Hematopoietic multipotent progenitor cell (in vitro differentiated cells): ENCODE measurements around the gene TCP11L1. TPM values are rescaled to one million over a fixed set of nuclear protein-coding genes. Genes with fewer than 3 reads are reported as not detected.

Source experiments
- DNase-seq, 3 donors: peaks; one replicate each; pipeline ENCODE4 v3.0.0-alpha.2; 2011 to 2015; ENCODE audit warnings: low read depth in 2 of 3, low spot score in 2 of 3
- total RNA-seq: library from RNA; depleted of rRNA; stranded (reverse); fragments of >200 nt; gene quantifications from one replicate; pipeline ENCODE4 v1.2.3, GENCODE V29; 2012

The TCP11L1 gene
- total RNA-seq = 21.0 TPM

- peak; percentile 68 to 91 (median 87) for DNase-seq
These were observed at the start of gene TCP11L1 for GRCh38 chr11:33039274-33040032. TSS of gene TCP11L1 (plus strand) at chr11:33039572. CDS start at chr11:33043774, 4,202 bp downstream.

- no peak for DNase-seq
These were observed 48.9 kb upstream of the TCP11L1 start for GRCh38 chr11:32990481-32990880.

- DNase-seq = no peak
These were observed 47.9 kb upstream of the TCP11L1 start for GRCh38 chr11:32991427-32991826.

- DNase-seq = no peak
These were observed 47.5 kb upstream of the TCP11L1 start for GRCh38 chr11:32991898-32992297.

- DNase-seq = no peak
These were observed 39.2 kb upstream of the TCP11L1 start for GRCh38 chr11:33000181-33000580.

GRCh38 chr11:33001281-33001680 lies 38.1 kb upstream of the TCP11L1 start:
- DNase-seq = no peak

- DNase-seq = no peak
These were observed 37.4 kb upstream of the TCP11L1 start for GRCh38 chr11:33001751-33002542.

- no peak for DNase-seq
These were observed 34.2 kb upstream of the TCP11L1 start for GRCh38 chr11:33005175-33005574.

GRCh38 chr11:33006010-33006409 lies 33.4 kb upstream of the TCP11L1 start:
- no peak for DNase-seq

GRCh38 chr11:33013755-33014154 lies 25.6 kb upstream of the TCP11L1 start:
- DNase-seq = no peak

- peak; percentile 58 to 89 (median 84) for DNase-seq
These were observed 23.5 kb upstream of the TCP11L1 start, which contains the start of gene DEPDC7 for GRCh38 chr11:33015621-33016551. TSS of gene DEPDC7 (plus strand) at chr11:33015878. CDS start at chr11:33015956, 78 bp downstream.

GRCh38 chr11:33016654-33017053 lies 22.7 kb upstream of the TCP11L1 start:
- no peak for DNase-seq

- no peak for DNase-seq
These were observed 21.9 kb upstream of the TCP11L1 start for GRCh38 chr11:33017478-33017877.

- DNase-seq = no peak
These were observed 21.4 kb upstream of the TCP11L1 start for GRCh38 chr11:33017965-33018364.

GRCh38 chr11:33018840-33019239 lies 20.5 kb upstream of the TCP11L1 start:
- DNase-seq = no peak

GRCh38 chr11:33021501-33021900 lies 17.9 kb upstream of the TCP11L1 start:
- DNase-seq = no peak

GRCh38 chr11:33021937-33022336 lies 17.4 kb upstream of the TCP11L1 start:
- no peak for DNase-seq

- DNase-seq = no peak
These were observed 14.0 kb upstream of the TCP11L1 start for GRCh38 chr11:33025339-33025722.

GRCh38 chr11:33027233-33027632 lies 12.1 kb upstream of the TCP11L1 start:
- no peak for DNase-seq

GRCh38 chr11:33027846-33028536 lies 11.4 kb upstream of the TCP11L1 start:
- no peak for DNase-seq
